WTC11 (cell line): ENCODE results near the gene GYS2. TPM values are rescaled to one million over a fixed set of nuclear protein-coding genes. Genes with fewer than 3 reads are reported as not detected.

Experiments
- ATAC-seq: fragments of 200-7000 bp; cut with Tn5 transposase; 2 replicates; pipeline ENCODE4 v1.10.0; 2021; ENCODE audit warnings: mild to moderate bottlenecking, moderate library complexity
- CTCF ChIA-PET: fragments of 300-600 bp; sonication (Branson Sonifier 250); formaldehyde crosslinking; loops from one replicate; lab custom pipeline; 2021; ENCODE audit warnings: antibody characterized with exemption; lab: Charles Lee
- POLR2A ChIA-PET: fragments of 350-600 bp; sonication (Branson Sonifier 250); formaldehyde crosslinking; loops from one replicate; lab custom pipeline; 2021; ENCODE audit warnings: antibody characterized with exemption; lab: Charles Lee
- DNase-seq: peaks from one replicate; pipeline ENCODE4 v3.0.0; 2021; ENCODE audit warnings: low spot score
- H3K27ac Mint-ChIP-seq: 2 replicates; pipeline ENCODE4 v1.8.0; 2021; ENCODE audit warnings: mixed read lengths
- H3K27me3 Mint-ChIP-seq: 2 replicates; pipeline ENCODE4 v1.8.0; 2021; ENCODE audit warnings: low read depth, mild to moderate bottlenecking, moderate library complexity, mixed read lengths
- H3K36me3 Mint-ChIP-seq: 2 replicates; pipeline ENCODE4 v1.8.0; 2021; ENCODE audit warnings: mixed read lengths
- H3K4me1 Mint-ChIP-seq: 2 replicates; pipeline ENCODE4 v1.8.0; 2022; ENCODE audit warnings: mixed read lengths
- H3K4me3 Mint-ChIP-seq: 2 replicates; pipeline ENCODE4 v1.8.0; 2021; ENCODE audit warnings: mild to moderate bottlenecking, moderate library complexity, mixed read lengths
- H3K9me3 Mint-ChIP-seq: 2 replicates; pipeline ENCODE4 v1.8.0; 2021; ENCODE audit warnings: mixed read lengths
- ATF6 ChIP-seq: sonication (generic); formaldehyde crosslinking; IDR thresholded peaks from 2 replicates; pipeline ENCODE4 v1.8.1; 2023; ENCODE audit warnings: mild to moderate bottlenecking, missing genetic modification reagents
- CBFB ChIP-seq: sonication (generic); formaldehyde crosslinking; IDR thresholded peaks from 2 replicates; pipeline ENCODE4 v1.8.1; 2022; ENCODE audit warnings: mild to moderate bottlenecking, low read depth, missing genetic modification reagents
- CDX4 ChIP-seq: fragments of 250-450 bp; sonication (Bioruptor Pico); IDR thresholded peaks from 2 replicates; pipeline ENCODE4 v1.9.0; 2021; ENCODE audit warnings: moderate library complexity, mild to moderate bottlenecking, inconsistent platforms, borderline replicate concordance
- CTCF ChIP-seq: fragments of 200-600 bp; IDR thresholded peaks from 2 replicates; pipeline ENCODE4 v1.8.0; 2022; ENCODE audit warnings: antibody characterized with exemption
- E2F1 ChIP-seq: sonication (generic); formaldehyde crosslinking; IDR thresholded peaks from 2 replicates; pipeline ENCODE4 v1.8.0; 2022; ENCODE audit warnings: mild to moderate bottlenecking, missing genetic modification reagents
- ERG ChIP-seq: fragments of 250-450 bp; sonication (Bioruptor Pico); IDR thresholded peaks from 2 replicates; pipeline ENCODE4 v1.8.0; 2021; ENCODE audit warnings: mild to moderate bottlenecking
- ETV6 ChIP-seq: sonication (generic); formaldehyde crosslinking; IDR thresholded peaks from 2 replicates; pipeline ENCODE4 v1.8.1; 2022; ENCODE audit warnings: mild to moderate bottlenecking, missing genetic modification reagents
- FOXJ3 ChIP-seq: sonication (generic); formaldehyde crosslinking; IDR thresholded peaks from 2 replicates; pipeline ENCODE4 v1.9.0; 2021; ENCODE audit warnings: missing genetic modification reagents, mild to moderate bottlenecking, borderline replicate concordance
- IRF2 ChIP-seq: sonication (generic); formaldehyde crosslinking; IDR thresholded peaks from 2 replicates; pipeline ENCODE4 v1.8.0; 2022; ENCODE audit warnings: low read depth, missing genetic modification reagents, borderline replicate concordance
- JAZF1 ChIP-seq: fragments of 250-450 bp; sonication (Bioruptor Pico); IDR thresholded peaks from 2 replicates; pipeline ENCODE4 v1.9.0; 2021; ENCODE audit warnings: moderate library complexity, mild to moderate bottlenecking, inconsistent platforms
- KAT7 ChIP-seq: sonication (generic); formaldehyde crosslinking; IDR thresholded peaks from 2 replicates; pipeline ENCODE4 v1.8.1; 2023; ENCODE audit warnings: missing genetic modification reagents, mild to moderate bottlenecking, borderline replicate concordance
- MAX ChIP-seq: sonication (generic); formaldehyde crosslinking; IDR thresholded peaks from 2 replicates; pipeline ENCODE4 v1.8.0; 2022; ENCODE audit warnings: mild to moderate bottlenecking, missing genetic modification reagents
- MLX ChIP-seq: sonication (generic); formaldehyde crosslinking; IDR thresholded peaks from 2 replicates; pipeline ENCODE4 v1.8.1; 2023; ENCODE audit warnings: mild to moderate bottlenecking, missing genetic modification reagents, moderate library complexity
- NFYB ChIP-seq: sonication (generic); formaldehyde crosslinking; conservative IDR thresholded peaks from 2 replicates; pipeline ENCODE4 v1.8.0; 2022; ENCODE audit warnings: low read depth, missing genetic modification reagents
- NR1H2 ChIP-seq: sonication (generic); formaldehyde crosslinking; IDR thresholded peaks from 2 replicates; pipeline ENCODE4 v1.9.0; 2021; ENCODE audit warnings: mild to moderate bottlenecking, moderate library complexity, missing genetic modification reagents
- PRDM15 ChIP-seq: sonication (generic); formaldehyde crosslinking; IDR thresholded peaks from 2 replicates; pipeline ENCODE4 v1.8.0; 2022; ENCODE audit warnings: missing genetic modification reagents
- SP1 ChIP-seq: sonication (generic); formaldehyde crosslinking; conservative IDR thresholded peaks from 2 replicates; pipeline ENCODE4 v1.8.1; 2022; ENCODE audit warnings: missing genetic modification reagents
- ZNF532 ChIP-seq: fragments of 250-450 bp; sonication (Bioruptor Pico); IDR thresholded peaks from 2 replicates; pipeline ENCODE4 v1.9.0; 2021; ENCODE audit warnings: mild to moderate bottlenecking, borderline replicate concordance
- total RNA-seq: library from RNA; stranded (reverse); gene quantifications from 3 replicates; pipeline ENCODE4 v1.2.3, GENCODE V29; 2021

GYS2 gene
- total RNA-seq, 1 experiment from 2014 or later: not detected

GRCh38 chr12:21521541-21521940 is 83.1 kb downstream of the GYS2 start (continued):
- TF ChIP-seq ZNF532 (CRISPR knock-in tag) (no peak), NFYB (CRISPR knock-in tag) (no peak), ERG (CRISPR knock-in tag) (no peak), CTCF (no peak), NR1H2 (CRISPR knock-in tag) (no peak)

- Mint-ChIP-seq H3K36me3 (peaks cover 11% of the 10 kb centered on the region), H3K9me3 (no peaks in the 10 kb centered on the region), H3K4me3 (no peak overlapping the region), H3K27me3 (no peaks in the 10 kb centered on the region; the same call in 1 of the 2 replicates), H3K4me1 (no peaks in the 10 kb centered on the region), H3K27ac (no peak overlapping the region)
- ChIA-PET CTCF (no interaction called here), POLR2A (no interaction called here)
- TF ChIP-seq MLX (no peak), E2F1 (CRISPR knock-in tag) (no peak), MAX (CRISPR knock-in tag) (no peak), NR1H2 (CRISPR knock-in tag) (no peak), CDX4 (CRISPR knock-in tag) (no peak), CBFB (CRISPR knock-in tag) (no peak), ETV6 (no peak), JAZF1 (CRISPR knock-in tag) (no peak), SP1 (no peak)
- DNase-seq (no peak), ATAC-seq (no peak)
Measured at GRCh38 chr12:21518451-21518850, 86.2 kb downstream of the GYS2 start.

- no peaks in the 10 kb centered on the region; the same call in 1 of the 2 replicates for H3K27me3 Mint-ChIP-seq
- TF ChIP-seq ATF6 (CRISPR knock-in tag): no peak
- no peak for TF ChIP-seq IRF2 (CRISPR knock-in tag)
- no peak for TF ChIP-seq PRDM15 (CRISPR knock-in tag)
- no peak for TF ChIP-seq KAT7 (CRISPR knock-in tag)
- TF ChIP-seq FOXJ3 (CRISPR knock-in tag): no peak
Measured at GRCh38 chr12:21516281-21516680, 88.4 kb downstream of the GYS2 start.

More at GRCh38 chr12:21516281-21516680, 88.4 kb downstream of the GYS2 start:
- H3K9me3 Mint-ChIP-seq: no peaks in the 10 kb centered on the region
- DNase-seq (no peak), ATAC-seq (no peak)
- H3K4me1 Mint-ChIP-seq: no peaks in the 10 kb centered on the region
- POLR2A ChIA-PET: no interaction called here
- CTCF ChIA-PET: no interaction called here
- peaks cover 16% of the 10 kb centered on the region for H3K36me3 Mint-ChIP-seq
- H3K27ac Mint-ChIP-seq: no peak overlapping the region
- no peak overlapping the region for H3K4me3 Mint-ChIP-seq
